Myocyte (in vitro differentiated cells): Measurements from ENCODE around the gene MISFA. TPM values are rescaled to one million over a fixed set of nuclear protein-coding genes. Genes with fewer than 3 reads are reported as not detected.
"Not testable (repeated sequence)": the region's sequence is repeated elsewhere in the genome, so short reads cannot be mapped to it uniquely, and the experiment has no call there.

Source experiments
- DNase-seq: peaks from one replicate; pipeline ENCODE4 v3.0.0-alpha.2; 2012; ENCODE audit warnings: low read depth
- polyA plus RNA-seq: library from polyadenylated mRNA; unstranded; fragments of >200 nt; gene quantifications from one replicate; pipeline ENCODE4 v1.2.1, GENCODE V29; 2012; ENCODE audit warnings: missing spikeins
- total RNA-seq: library from RNA; depleted of rRNA; stranded (reverse); fragments of >200 nt; gene quantifications from 2 replicates; pipeline ENCODE4 v1.2.3, GENCODE V29; 2014

The MISFA gene
- 1.0 and 4.8 TPM in 2 replicates for total RNA-seq
- 3.8 TPM for polyA plus RNA-seq

DNA sequence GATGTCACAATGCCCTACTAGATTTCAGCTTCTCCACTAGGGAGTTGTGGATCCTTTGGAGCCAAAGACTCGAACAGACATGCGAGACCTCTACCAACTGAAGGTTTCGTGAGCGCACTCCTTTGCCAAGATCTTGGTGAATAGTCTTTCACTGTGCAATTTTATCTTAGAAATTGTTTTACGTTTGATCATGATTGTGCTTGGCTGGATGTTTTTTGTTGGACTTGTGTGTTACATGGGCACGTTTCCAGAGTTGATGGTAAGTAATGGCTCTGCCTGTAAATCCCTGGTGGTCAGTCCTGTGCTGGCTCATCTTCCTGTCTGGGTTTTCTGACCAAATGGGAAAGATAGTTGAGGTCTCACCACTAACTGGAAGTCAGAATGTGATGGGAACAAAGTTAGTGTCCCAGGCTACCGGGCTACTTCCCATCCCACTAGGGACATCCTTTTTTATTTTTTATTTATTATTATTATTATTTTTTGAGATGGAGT, at the start of gene MISFA:
Gene MISFA, plus strand, starts transcription at position 51 of the 492 bp plus-strand sequence. Its CDS starts 140 bp downstream, at position 191.
- peak; percentile 57 for DNase-seq

DNA sequence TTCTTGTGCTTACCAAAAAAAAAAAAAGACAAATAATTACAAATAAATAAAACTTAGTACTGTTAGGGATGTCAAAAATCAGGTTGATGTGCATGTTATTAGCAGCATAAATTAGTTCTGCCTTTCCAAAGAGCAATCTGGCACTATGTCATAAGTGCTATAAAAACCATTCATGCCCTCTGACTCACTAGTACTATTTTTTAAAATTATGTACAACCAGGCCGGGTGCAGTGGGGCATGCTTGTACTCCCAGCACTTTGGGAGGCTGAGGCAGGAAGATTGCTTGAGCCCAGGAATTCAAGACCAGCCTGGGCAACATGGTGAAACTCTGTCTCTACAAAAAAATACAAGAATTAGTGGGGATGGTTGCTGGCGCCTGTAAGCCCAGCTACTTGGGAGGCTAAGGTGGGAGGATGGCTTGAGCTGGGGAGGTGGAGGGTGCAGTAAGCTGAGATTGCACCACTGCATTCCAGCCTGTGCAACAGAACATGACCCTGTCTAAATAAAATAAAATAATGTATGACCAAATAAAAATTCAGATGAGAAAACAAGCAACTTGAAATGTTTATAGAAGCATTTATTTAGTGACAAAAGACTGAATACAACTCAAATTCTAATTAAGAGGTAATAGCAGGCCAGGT, 36.4 kb upstream of the MISFA start:
- peak; percentile 3 for DNase-seq

DNA sequence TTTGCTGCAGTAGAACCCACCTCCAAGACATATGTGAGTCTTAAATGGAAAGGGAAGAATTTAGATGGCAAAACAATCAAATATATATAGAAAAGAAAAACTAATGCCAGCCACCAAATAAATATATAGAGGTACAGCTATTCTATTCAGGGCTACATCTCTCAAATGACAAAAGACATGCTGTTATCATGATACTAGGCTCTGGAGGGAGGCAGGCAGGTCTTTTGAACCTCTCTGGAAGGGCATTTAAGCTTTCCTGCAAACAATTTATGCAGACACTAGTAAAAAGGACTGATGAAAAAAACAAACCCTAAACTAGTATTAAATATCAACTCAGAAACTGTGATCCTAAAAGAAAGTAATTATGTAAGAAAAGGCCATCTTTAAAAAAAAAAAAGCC, 35.4 kb upstream of the MISFA start:
- no peak for DNase-seq

DNA sequence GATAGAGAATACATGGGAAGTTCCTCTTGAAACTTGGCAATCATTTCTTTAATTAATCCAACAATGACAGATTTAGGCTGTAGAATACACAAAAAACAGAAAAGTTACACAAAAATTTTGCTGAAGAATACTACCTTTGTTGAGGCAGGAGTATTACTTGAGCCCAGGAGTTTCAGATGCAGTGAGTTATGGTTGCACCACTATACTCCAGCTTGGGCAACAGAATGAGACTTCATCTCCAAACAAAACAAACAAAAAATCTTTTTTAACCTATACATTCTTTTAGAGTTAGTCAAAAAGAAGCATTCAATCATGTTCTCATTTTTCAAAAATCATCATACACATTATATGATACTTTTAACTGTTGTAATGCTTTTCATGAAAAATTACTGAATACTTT, 33.2 kb upstream of the MISFA start:
- no peak for DNase-seq

DNA sequence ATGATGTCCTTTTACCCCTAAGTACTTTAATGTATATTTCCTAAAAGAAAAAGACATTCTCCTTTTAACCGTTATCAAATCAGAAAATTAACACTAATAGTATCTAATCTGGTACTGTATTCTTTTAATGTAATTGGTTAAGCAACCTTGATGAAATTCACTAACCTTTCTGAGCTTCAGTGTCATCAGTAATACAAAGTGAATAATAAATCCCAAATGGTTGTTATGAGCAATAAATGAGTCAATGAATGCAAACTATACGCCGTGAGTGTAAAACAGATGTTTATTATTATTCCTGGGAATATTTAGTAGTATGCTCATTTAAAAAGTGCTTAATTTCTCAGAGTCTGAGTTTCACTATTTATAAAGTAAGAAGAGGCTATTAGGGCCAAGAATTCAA, 32.5 kb upstream of the MISFA start:
- DNase-seq, result no peak

DNA sequence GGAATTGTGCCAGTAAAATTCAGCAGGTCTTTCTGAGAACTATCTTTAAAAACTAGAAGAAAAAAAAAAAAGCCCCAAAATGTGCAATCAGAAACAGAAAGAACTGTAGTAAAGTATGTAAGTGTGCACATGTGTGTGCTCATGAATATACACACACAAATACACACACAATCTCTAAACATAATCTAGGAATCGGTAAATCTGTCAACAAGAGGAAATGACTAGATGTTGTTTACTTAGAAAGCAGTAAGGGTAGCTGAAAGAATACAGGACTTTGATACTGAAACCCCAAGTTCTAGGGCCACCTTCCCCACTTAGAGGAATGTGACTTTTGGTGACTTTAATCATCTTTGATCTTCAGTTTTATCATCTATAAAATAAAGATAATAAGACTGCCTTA, 24.2 kb upstream of the MISFA start:
- no peak for DNase-seq

DNA sequence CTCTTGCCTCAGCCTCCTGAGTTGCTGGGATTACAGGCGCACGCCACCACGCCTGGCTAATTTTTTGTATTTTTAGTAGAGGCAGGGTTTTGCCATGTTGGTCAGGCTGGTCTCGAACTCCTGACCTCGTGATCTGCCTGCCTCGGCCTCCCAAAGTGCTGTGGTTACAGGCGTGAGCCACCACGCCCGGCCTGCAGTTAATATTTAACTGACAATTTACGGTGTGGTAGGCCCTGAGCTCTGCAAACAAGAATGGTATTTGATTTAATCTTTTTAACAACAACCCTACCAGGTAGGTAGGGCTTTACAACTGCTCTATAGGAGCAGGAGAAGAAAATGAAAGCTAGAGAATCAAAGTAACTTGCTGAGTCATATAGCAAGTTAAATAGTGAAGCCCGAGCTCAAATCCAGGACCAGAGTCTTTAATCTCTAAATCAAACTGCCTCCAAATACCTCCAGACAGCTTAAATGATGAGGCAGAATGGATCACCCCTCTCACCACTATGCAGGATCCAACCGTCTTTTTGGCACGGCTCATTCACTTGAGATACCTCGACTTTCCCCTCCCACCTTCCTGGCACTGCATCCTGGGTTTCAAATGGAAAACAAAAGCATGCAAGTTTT, 20.5 kb upstream of the MISFA start:
- DNase-seq, result no peak

DNA sequence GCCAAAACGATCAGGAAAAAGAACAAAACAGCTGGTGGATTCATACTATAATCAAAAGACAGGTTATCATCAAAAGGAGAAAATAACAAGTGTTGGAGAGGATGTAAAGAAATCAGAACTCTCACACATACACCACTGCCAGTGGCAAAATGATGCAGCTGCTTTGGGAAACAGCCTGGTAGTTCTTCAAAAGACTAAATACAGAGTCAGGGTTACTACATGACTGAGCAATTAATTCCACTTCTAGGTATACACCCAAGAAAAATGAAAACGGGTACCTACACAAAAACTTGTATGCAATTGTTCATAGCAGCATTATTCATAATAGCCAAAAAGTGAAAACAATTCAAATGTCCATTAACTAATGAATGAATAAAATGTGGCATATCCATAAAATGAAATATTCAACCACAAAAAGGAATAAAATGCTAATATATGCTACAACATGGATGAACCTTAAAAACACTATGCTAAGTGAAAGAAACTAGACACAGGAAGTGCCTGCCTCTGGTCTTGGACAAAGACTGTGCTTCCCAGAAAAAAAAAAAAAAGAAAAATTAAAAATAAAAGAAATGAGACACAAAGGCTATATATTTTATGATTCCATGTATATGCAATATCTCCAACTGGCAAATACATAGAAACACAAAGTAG, 19.3 kb upstream of the MISFA start:
- DNase-seq, result no peak

DNA sequence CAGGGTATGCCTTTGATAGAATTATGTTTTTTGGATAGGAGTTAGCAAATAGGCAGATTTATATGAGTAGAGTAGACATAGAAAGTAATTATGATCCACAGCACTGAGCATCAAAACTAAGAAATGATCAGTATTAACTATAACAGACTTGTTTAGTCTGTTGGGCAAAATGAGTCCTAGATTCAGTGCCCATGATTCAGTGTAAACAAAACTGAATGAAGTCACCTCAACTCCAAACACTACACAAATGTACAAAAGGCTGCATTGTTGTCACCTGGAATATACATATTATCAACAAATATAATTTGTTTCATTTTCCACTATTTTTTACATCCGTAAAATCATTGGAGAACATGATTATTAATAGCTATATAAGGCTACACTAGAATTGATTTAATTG, 17.8 kb upstream of the MISFA start:
- DNase-seq, result no peak

DNA sequence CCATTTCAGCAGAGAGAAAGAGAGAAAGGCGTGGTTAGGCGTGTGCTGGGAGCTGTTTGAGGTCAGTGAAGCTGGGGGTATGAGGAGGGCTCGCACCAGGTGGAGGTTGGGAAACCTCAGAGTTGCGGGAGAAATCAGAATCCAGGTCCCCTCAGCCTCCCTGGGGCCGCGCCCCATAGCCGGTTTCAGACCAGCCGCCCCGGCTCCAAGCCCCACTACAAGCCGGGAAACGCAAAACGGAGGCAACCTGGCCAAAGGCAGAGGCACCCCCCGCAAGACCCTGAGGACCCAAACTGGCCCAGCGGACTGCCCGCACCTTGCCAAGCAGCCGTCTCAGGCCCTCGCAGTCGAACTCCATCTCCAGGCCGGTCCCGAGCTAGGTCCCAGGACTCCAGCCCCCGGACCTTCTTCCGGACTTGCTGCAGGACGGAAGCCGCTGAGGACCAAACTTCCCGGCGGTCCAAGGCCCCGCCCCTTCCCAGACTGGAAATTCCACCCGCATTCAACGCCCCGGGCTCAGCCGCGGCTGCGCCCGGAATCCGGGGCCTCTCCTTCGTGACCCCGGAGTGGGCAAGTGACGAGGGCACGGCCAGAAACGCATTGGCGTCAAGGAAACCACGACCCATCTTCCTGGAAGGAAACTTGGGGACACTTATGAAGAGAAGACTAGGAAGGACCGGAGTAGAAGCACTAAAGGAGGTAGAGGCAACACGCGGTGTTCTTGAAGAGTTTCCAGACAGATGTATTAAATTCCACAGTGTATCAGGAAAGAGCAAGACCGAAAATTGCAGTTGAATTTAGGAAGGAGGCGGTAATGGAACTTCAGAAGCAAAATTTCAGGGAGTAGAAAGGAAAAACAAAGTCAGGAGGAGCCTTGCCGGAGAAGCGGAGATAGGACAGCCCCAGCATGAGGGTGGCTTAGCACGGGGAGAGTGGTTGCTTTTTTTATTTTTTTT, 11.0 kb upstream of the MISFA start, which contains the start of gene UEVLD:
Gene UEVLD, minus strand, starts transcription at position 438 of the 956 bp plus-strand sequence. Its CDS starts 80 bp downstream, at position 358.
- peak; percentile 95 for DNase-seq

DNA sequence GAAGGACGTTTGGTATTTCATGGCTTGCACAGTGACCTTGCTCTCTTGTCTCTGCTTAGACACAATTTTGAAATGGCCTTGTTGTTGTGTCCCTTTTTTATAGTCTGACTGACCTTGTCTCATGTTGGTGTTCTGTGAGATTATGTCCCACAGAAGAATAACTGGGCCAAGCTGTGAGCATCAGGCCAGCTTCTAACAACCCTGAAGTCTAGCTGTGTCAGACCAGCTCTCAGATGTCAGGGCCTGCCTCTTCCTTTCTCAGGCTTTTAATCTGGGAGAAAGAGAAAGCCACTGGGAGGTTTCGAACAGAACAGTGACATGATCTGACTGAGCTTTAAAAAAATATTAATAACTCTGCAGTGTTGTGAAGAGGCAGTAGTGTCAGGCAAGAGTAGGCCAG, 9.0 kb upstream of the MISFA start:
- DNase-seq, result no peak

DNA sequence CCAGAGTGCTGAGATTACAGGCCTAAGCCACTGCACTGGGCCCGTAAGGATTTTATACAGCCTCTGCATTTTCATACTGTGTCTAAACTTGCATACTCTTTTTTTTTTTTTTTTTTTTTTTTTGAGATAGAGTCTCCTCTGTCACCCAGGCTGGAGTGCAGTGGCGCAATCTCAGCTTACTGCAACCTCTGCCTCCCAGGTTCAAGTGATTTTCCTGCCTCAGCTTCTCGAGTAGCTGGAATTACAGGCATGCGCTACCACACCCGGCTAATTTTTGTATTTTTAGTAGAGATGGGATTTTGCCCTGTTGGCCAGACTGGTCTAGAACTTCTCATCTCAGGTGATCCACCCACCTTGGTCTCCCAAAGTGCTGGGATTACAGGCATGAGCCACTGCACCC, 5.5 kb upstream of the MISFA start:
- DNase-seq, result not testable (repeated sequence)

DNA sequence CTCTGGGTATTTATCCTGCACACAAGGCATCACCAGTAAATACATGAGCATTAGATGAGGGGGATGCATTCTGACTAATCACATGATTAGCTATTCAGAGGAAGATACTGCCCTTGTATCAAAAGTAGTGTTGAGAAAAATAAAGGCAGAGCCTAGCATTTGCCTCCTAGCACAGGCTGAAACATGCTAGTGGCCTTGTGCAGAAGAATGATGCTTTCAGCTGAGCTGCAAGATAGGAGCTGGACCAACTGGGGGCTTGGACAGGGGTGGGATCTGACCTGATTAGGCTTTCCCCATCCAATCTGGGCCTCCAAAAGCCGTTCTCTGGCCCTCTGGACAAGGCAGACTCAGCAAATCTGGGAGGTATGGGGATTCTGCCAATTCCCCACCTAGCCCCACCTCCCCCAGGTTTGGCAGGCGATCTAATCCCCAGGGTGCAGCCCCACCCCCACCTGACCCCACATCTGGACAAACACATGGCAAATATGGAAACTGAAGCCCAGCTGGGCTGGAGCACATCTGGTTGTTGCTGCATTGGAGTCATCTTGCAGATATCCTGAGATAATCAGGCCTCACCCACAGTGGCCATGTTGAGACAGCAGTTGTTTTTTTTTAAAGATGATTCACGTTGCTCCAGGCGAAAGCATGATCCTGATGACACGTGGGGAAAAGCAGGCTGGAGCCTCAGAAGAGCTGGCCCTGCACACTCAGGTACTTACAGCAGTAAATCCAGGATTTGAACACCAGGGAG, 4.4 kb upstream of the MISFA start:
- DNase-seq, result peak; percentile 36

DNA sequence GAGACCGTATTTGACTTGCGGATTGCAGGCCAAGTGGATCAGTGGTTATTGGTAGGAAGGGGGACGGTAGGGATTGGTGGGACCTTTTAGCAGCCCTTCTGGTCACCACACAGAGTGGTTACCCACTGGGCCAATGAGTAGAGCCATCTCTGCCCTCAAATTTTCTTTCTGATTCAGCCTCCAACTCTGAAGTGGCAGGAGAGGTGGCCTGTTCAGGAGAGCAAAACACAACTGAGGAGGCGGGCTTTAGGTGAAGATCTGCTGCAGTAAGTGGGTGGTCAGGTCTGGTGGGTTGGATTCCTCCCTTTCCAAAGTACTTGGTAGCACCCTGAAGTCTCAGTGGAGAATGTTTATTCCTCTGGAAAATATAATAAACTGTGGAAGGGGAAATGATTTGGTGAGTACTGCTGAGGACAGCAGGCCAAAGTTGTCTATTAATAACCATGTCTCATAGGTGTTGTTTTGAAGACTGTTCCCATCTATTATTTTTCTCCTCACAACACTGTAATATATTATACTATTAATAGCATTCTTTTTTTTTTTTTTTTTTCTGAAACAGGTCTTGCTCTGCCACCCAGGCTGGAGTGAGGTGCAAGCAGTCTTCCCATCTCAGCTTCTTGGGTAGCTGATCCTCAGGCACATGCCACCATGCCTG, 1.5 kb downstream of the MISFA start:
- no peak for DNase-seq

DNA sequence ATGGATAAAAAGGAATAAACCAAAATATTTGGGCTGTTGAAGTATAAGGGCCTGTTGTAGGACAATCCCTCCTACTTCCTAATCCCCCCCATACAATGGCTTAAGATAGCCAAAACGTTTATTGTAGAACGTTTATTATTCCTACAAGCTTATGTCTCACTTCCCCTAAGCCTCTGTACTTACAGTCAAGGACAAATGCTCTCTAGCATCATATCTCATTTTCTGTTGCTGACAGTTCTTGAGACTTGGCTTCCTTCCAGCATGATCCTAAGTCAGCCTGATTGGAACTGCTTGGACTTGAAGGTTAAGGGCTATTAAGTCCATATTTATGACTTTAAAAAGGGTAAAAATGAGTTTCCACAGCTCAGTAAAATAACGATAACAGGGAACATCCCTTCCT, 8.8 kb downstream of the MISFA start:
- no peak for DNase-seq

DNA sequence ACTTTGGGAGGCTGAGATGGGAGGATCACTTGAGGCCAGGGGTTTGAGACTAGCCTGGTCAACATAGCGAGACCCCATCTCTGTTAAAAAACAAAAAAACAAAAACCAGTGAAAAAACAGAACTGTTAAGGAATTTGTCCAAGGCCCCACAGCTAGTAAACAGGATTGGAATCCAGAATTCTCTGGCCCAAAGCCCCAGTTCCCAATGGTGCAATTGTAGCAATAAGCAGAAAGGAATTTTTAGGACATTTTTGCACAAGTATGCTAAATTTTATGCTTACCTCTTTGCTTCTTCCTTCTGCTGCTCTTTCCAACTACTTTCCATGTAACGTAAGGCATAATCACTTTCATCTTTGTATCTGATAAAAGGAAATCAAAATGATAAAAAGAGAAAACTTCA, 11.6 kb downstream of the MISFA start:
- DNase-seq, result no peak

DNA sequence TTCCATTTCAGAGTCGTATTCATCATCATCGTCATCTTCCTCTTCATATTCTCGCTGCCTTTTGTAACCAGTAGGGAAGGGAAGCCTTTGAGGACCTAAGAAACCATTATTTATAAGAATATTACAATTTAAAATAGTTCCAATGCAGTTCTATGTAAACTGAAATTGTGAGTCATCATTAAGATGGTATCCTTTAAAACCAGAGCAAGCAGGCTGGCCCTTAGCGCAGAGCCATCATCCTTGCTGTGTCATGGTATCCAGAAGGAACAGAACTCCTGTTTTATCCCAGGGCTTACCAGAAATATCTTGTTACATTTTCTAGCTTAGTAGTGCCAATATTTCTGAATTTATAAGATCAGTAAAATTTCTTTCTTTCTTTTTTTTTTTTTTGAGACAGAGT, 12.8 kb downstream of the MISFA start:
- DNase-seq, result no peak

DNA sequence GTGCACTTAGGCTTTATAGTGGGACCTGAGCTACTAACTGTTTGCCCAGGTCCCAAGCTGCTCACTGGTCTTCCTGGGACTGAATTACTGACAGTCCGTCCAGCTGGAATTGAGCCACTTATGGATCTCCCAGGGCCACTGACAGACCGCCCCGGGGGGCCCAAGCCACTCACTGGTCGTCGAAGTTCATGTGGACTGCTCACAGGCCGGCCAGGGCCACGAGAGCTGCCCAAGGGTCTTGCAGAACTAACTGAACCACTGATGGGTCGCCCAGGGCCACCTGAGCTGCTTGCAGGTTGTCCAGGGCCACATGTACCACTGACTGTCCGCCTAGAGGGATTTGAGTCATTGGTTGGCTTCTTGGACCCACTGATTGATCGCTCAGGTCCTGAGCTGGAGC, 15.1 kb downstream of the MISFA start:
- no peak for DNase-seq

DNA sequence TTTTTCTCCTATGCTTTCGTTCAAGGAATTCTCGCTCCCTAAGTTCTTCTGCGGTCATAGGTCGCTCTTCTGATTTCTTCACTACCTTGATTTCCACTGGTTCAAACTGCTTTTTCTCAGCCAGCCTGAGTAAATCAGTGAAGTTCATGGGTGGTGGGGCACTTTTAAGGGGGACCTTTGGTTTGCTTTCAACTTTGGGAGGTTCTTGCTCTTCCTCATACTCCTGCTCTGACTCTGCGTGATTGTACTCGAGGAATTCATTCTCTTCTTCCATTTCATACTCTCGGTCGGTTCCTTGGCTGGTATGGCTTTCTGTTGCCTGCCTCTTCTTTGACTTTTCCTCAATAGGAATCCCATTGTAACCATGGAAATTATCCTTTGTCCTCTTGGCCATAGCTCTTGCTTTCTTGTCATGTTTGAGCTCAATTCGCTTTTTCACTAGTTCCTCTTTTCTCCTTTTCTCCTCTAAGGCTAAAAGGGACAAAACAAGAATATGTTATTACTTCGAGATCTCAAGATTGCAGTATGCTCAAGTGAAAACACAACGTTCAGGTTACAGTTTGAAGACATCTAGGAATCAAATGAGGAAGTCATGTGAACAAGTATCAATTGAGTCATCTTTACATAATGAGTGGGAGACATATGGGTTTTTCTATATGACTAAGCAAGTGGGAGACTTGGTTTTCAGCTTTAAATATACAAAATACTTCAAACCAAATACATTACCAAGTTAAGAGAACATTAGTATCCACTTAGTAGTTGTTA, 16.2 kb downstream of the MISFA start:
- DNase-seq, result no peak
